Measurements from ENCODE around the gene DENND10.
"Not testable (repeated sequence)": the region's sequence is repeated elsewhere in the genome, so short reads cannot be mapped to it uniquely, and the experiment has no call there.

The DENND10 gene

DNA sequence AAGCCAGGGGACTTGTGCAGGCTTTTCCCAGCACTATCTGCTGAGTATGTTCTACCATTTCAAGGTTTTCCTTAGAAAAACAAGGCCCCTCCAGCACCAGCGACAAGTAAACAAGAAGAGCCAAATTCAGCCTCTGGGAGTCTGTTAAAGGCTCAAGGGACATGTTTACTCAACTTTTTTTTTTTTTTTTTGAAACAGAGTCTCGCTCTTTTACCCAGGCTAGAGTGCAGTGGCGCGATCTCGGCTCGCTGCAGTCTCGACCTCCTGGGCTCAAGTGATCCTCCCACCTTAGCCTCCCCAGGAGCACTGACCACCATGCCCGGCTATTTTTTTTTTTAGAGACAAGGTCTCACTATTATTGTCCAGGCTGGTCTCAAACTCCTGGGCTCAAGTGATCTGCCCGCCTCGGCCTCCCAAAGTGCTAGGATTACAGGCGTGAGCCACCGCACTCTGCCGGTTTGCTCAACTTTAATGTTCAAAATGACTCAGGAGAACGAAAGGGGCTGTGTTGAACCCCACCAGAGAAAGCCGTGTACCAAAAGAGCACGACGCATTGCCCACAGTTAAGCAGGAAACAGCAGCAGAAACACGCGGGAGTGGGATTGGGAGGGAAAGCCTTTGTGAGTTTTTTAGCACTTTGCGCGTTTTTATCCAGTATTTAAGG lies 73.9 kb downstream of the DENND10 start:
- DNase-seq: peak; percentile 24

DNA sequence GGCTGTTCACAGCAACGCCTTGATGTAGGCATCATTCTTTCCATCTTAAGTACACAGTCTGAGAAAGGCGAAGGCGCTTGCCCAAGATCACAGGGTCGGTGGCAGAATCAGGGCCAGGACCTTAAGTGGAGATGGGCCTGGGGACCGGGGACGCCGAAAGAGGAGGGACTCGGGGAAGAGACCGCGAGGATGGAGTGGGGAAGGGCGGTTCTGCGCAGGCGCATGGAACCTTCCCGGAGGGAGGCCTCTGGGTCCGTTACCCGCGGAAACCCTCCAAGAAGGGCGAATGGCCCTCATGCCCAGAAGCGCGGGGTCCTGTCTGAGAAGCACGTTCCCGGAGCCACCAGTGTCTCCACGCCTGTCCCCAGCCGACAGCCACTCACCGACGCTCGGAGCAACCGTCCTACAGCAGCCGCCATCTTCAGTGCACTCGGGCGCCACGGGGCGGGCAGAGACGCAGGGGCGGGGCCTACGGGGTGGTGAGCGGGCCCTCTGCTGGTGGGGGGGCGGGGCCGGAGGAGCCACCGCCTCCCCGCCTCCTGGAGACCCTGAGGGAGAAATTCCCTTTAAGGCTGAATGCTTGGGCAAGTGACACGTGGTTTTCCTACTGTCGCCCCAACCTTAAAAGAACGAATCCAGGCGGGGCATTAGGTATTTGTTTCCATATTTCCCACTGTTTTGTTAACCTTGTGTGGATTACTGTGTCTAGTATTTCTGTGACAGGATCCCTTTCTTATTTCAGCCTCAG lies 74.6 kb downstream of the DENND10 start, which contains the start of gene PRDX3:
PRDX3 (minus strand) TSS at position 441 of the 748 bp plus-strand sequence; CDS start at position 419, 22 bp downstream.
- DNase-seq: peak; percentile 91

DNA sequence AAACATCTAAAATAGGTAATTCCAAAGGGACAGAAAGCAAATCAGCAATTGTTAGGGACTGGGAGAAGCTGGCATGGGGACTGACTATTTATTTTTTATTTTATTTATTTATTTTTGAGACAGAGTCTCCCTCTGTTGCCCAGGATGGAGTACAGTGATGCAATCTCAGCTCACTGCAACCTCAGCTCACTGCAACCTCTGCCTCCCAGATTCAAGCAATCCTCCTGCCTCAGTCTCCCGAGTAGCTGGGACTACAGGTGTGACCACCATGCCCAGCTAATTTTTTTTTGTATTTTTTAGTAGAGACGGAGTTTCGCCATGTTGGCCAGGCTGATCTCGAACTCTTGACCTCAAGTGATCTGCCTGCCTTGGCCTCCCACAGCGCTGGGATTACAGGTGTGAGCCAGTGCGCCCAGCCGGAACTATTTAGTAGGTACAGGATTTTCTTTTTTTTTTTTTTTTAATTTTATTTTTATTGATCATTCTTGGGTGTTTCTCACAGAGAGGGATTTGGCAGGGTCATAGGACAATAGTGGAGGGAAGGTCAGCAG lies 77.0 kb downstream of the DENND10 start:
- not testable (repeated sequence) for DNase-seq

DNA sequence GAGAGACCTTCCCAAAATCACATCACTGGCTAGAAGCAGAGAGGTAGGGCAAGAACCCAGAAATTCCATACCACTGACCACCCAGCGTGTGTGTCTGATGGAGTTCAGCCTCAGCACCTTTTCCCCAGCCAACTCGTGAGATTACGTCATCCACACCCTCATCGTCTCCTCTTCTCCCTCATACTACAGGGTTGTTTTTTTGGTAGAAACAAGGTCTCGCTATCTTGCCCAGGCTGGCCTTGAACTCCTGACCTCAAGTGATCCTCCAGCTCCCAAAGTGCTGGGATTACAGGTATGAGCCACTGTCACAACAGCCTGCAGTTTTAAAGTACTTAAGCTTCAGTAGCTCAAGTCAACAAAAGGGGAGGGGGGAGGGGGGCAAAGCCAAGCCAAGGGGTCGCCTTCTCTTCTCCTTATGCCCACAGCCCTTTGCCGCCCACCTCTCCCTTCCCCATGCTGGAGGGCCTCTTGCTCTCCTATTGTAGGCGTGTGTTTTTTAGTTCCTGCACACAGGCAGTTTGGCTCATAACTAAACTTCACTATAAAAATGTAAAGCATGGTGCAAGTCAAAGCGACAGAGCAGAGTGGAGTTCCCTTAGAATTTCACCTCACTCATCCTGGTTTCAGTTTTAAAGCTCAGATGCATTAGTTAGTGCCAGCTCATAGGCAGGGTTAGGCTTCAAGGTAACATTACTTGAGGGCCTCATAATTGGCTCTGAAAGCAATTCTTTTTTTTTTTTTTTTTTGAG lies 79.9 kb downstream of the DENND10 start:
- no peak for DNase-seq

Data from fibroblast of upper back skin (primary cell).